ENCODE measurements around the gene BAX. TPM values are rescaled to one million over a fixed set of nuclear protein-coding genes. Genes with fewer than 3 reads are reported as not detected.
A peak's percentile ranks its signal among the peaks of the same experiment; 100 is the strongest.

Gene BAX
- total and polyA plus RNA-seq, 2 of the 13 experiments (the other 11 are each of a cell fraction or from before 2014, with no cell fraction given) = 139 to 176 TPM

GRCh38 chr19:48985711-48986110, 31.0 kb downstream of the BAX start:
- whole genome bisulfite sequencing (ENCODE audit: low lambda C conversion rate) = 100% methylated on average over 5 of the region's 13 CpGs
- intact Hi-C loops (cut with micrococcal nuclease; ENCODE audit: unreplicated experiment) (no loop called here), in situ Hi-C loops (cut with HindIII; ENCODE audit: extremely low pct_ligation_motif_present, low pct_unique_long_range_greater_than_20kb) (no loop called here)
- Histone ChIP-seq H2AFZ (ENCODE audit: low read length) (no peak overlapping the region), H3K9me3 (ENCODE audit: low read length) (no peaks in the 10 kb centered on the region), H3K27me3 (ENCODE audit: control insufficient read depth in 1 of 2, insufficient read depth in 2 of 2, low read length in 2 of 2) (no peaks in the 10 kb centered on the region), H3K79me2 (ENCODE audit: insufficient read depth, low read length) (peaks cover 6% of the 10 kb centered on the region), H3K9ac (ENCODE audit: insufficient read depth, low read depth, low read length) (no peak overlapping the region), H3K36me3 (replicated peaks in 1 of 2; ENCODE audit: control insufficient read depth in 1 of 2, insufficient read depth in 2 of 2, low read length in 2 of 2) (peaks cover 20 to 55% of the 10 kb centered on the region in 2 experiments; a peak in 4 of 5 replicates), H4K20me1 (ENCODE audit: insufficient read depth, low read length) (no peaks in the 10 kb centered on the region), H3K4me1 (ENCODE audit: insufficient read depth, low read length) (peaks cover 8% of the 10 kb centered on the region), H3K4me3 (replicated peaks in 1 of 3; ENCODE audit: insufficient read depth in 1 of 3, low read depth in 2 of 3, low read length in 3 of 3) (no peak overlapping the region), H3K4me2 (ENCODE audit: low read depth, low read length) (no peak overlapping the region), H3K27ac (ENCODE audit: extremely low read length, insufficient read depth, low read length) (no peak overlapping the region)
- no TSS peak for BruUV-seq (replicated peaks)
- FAIRE-seq = no peak
- DNase-seq (ENCODE audit: low spot score) = no peak
- no peak for ATAC-seq
- peak; percentile 27 for TF ChIP-seq AGO2 (optimal IDR thresholded peaks at IDR 0.05; ENCODE audit: low read depth, low read length)
- peak; percentile 22; the same call in 1 of the 2 replicates for TF ChIP-seq RBFOX2 (IDR thresholded peaks at IDR 0.05; ENCODE audit: low read depth, low read length)
- no peak for TF ChIP-seq MYC (CRISPR knock-in tag; IDR thresholded peaks at IDR 0.05; ENCODE audit: borderline replicate concordance)
- CTCF ChIA-PET (ENCODE audit: low intra/inter-chr PET ratio, low total read pairs) = no interaction called here
- POLR2A ChIA-PET = interaction anchor here (2.8 kb wide), 1 partner anchor 8 kb away, joined by 9 read pairs; the partner anchor contains the start of genes GYS1 and RUVBL2

GRCh38 chr19:48986211-48986610, 31.5 kb downstream of the BAX start:
- Histone ChIP-seq H3K9ac (ENCODE audit: insufficient read depth, low read depth, low read length) (no peak overlapping the region), H3K36me3 (replicated peaks in 1 of 2; ENCODE audit: control insufficient read depth in 1 of 2, insufficient read depth in 2 of 2, low read length in 2 of 2) (peaks cover 20 to 54% of the 10 kb centered on the region in 2 experiments; a peak in 4 of 5 replicates), H3K4me2 (ENCODE audit: low read depth, low read length) (no peak overlapping the region), H2AFZ (ENCODE audit: low read length) (no peak overlapping the region), H3K79me2 (ENCODE audit: insufficient read depth, low read length) (peaks cover 10% of the 10 kb centered on the region), H3K4me3 (replicated peaks in 1 of 3; ENCODE audit: insufficient read depth in 1 of 3, low read depth in 2 of 3, low read length in 3 of 3) (no peak overlapping the region), H3K27ac (ENCODE audit: extremely low read length, insufficient read depth, low read length) (no peak overlapping the region), H3K4me1 (ENCODE audit: insufficient read depth, low read length) (peaks cover 14% of the 10 kb centered on the region), H4K20me1 (ENCODE audit: insufficient read depth, low read length) (no peaks in the 10 kb centered on the region), H3K27me3 (ENCODE audit: control insufficient read depth in 1 of 2, insufficient read depth in 2 of 2, low read length in 2 of 2) (no peaks in the 10 kb centered on the region), H3K9me3 (ENCODE audit: low read length) (no peaks in the 10 kb centered on the region)
- TF ChIP-seq ZNF724P (CRISPR knock-in tag; IDR thresholded peaks at IDR 0.05; ENCODE audit: borderline replicate concordance) (no peak), ZNF143 (CRISPR knock-in tag; IDR thresholded peaks at IDR 0.05) (peak; percentile 56)
- FAIRE-seq (no peak), DNase-seq (ENCODE audit: low spot score) (no peak), ATAC-seq (no peak)
- intact Hi-C loops (cut with micrococcal nuclease; ENCODE audit: unreplicated experiment) = no loop called here
- no TSS peak for BruUV-seq (replicated peaks)
- in situ Hi-C loops (cut with HindIII; ENCODE audit: extremely low pct_ligation_motif_present, low pct_unique_long_range_greater_than_20kb) = no loop called here
- ChIA-PET CTCF (ENCODE audit: low intra/inter-chr PET ratio, low total read pairs) (no interaction called here), POLR2A (no interaction called here)
- WGBS (ENCODE audit: low lambda C conversion rate) = 99% methylated on average over 3 of the region's 3 CpGs
